ENCODE data around the gene IRF4. TPM values are rescaled to one million over a fixed set of nuclear protein-coding genes. Genes with fewer than 3 reads are reported as not detected.

IRF4 gene
- total and polyA plus RNA-seq, 4 donors, result 0.85 to 5.0 (median 2.9) TPM

GRCh38 chr6:397604-398003, 6.1 kb downstream of the IRF4 start:
- WGBS, 2 donors, result 88 to 91% methylated on average over 5 of the region's 5 CpGs
- no peak for DNase-seq
- TF ChIP-seq CTCF (IDR thresholded peaks at IDR 0.05; ENCODE audit: control extremely low read depth, extremely low read depth), result no peak
- no peak for ATAC-seq (ENCODE audit: insufficient read depth, low FRiP score)
- H3K27me3 ChIP-seq (ENCODE audit: control insufficient read depth in 3 of 3, insufficient read depth in 3 of 3, low read length in 2 of 3), result peaks cover 5 to 63% (median 45%) of the 10 kb centered on the region in 3 donors
- no peaks in the 10 kb centered on the region for H3K36me3 ChIP-seq (ENCODE audit: control insufficient read depth in 4 of 4, insufficient read depth in 4 of 4, low read length in 4 of 4)
- no peak overlapping the region for H3K27ac ChIP-seq (ENCODE audit: low read depth in 1 of 2, low read length in 1 of 2)
- H3K4me1 ChIP-seq (ENCODE audit: control insufficient read depth in 5 of 5, insufficient read depth in 5 of 5, low read length in 5 of 5), result peaks cover 0 to 12% (median 0%) of the 10 kb centered on the region in 5 donors
- no peak overlapping the region for H3K9ac ChIP-seq (ENCODE audit: insufficient read depth in 1 of 2, low read length in 2 of 2)
- no peak overlapping the region for H3K4me3 ChIP-seq
- H3K9me3 ChIP-seq (ENCODE audit: control insufficient read depth in 4 of 4, insufficient read depth in 3 of 4, low read length in 3 of 4), result no peaks in the 10 kb centered on the region

GRCh38 chr6:398065-398464, 6.5 kb downstream of the IRF4 start:
- DNase-seq, result no peak
- Histone ChIP-seq H3K27ac (ENCODE audit: low read depth in 1 of 2, low read length in 1 of 2) (no peak overlapping the region), H3K9ac (ENCODE audit: insufficient read depth in 1 of 2, low read length in 2 of 2) (no peak overlapping the region), H3K9me3 (ENCODE audit: control insufficient read depth in 4 of 4, insufficient read depth in 3 of 4, low read length in 3 of 4) (no peaks in the 10 kb centered on the region), H3K36me3 (ENCODE audit: control insufficient read depth in 4 of 4, insufficient read depth in 4 of 4, low read length in 4 of 4) (no peaks in the 10 kb centered on the region), H3K4me3 (no peak overlapping the region), H3K27me3 (ENCODE audit: control insufficient read depth in 3 of 3, insufficient read depth in 3 of 3, low read length in 2 of 3) (peaks cover 5 to 63% (median 45%) of the 10 kb centered on the region in 3 donors), H3K4me1 (ENCODE audit: control insufficient read depth in 5 of 5, insufficient read depth in 5 of 5, low read length in 5 of 5) (peaks cover 0 to 9% (median 0%) of the 10 kb centered on the region in 5 donors)
- WGBS, 2 donors, result 95 to 98% methylated on average over 2 of the region's 2 CpGs
- ATAC-seq (ENCODE audit: insufficient read depth, low FRiP score), result no peak
- TF ChIP-seq CTCF (IDR thresholded peaks at IDR 0.05; ENCODE audit: control extremely low read depth, extremely low read depth), result no peak

GRCh38 chr6:398558-399078, 7.1 kb downstream of the IRF4 start:
- DNase-seq (no peak), ATAC-seq (ENCODE audit: insufficient read depth, low FRiP score) (no peak)
- no peaks in the 10 kb centered on the region for H3K9me3 ChIP-seq (ENCODE audit: control insufficient read depth in 4 of 4, insufficient read depth in 3 of 4, low read length in 3 of 4)
- H3K36me3 ChIP-seq (ENCODE audit: control insufficient read depth in 4 of 4, insufficient read depth in 4 of 4, low read length in 4 of 4), result no peaks in the 10 kb centered on the region
- no peak overlapping the region for H3K4me3 ChIP-seq
- peaks cover 5 to 63% (median 44%) of the 10 kb centered on the region in 3 donors for H3K27me3 ChIP-seq (ENCODE audit: control insufficient read depth in 3 of 3, insufficient read depth in 3 of 3, low read length in 2 of 3)
- H3K27ac ChIP-seq (ENCODE audit: low read depth in 1 of 2, low read length in 1 of 2), result no peak overlapping the region
- WGBS, 2 donors, result 84 to 94% methylated on average over 13 of the region's 13 CpGs
- no peak overlapping the region for H3K9ac ChIP-seq (ENCODE audit: insufficient read depth in 1 of 2, low read length in 2 of 2)
- TF ChIP-seq CTCF (IDR thresholded peaks at IDR 0.05; ENCODE audit: control extremely low read depth, extremely low read depth), result no peak
- peaks cover 0 to 4% (median 0%) of the 10 kb centered on the region in 5 donors for H3K4me1 ChIP-seq (ENCODE audit: control insufficient read depth in 5 of 5, insufficient read depth in 5 of 5, low read length in 5 of 5)

Measured in lung (tissue), 12 donors.